Stimulated activated CD4-positive, alpha-beta T cell treated with anti-CD3 and anti-CD28 coated beads, Interleukin-12 subunit alpha, Interleukin-12 subunit beta, amount 100 ng/mL, for 24 hours (primary cell): ENCODE data around the gene ADAMTS17.

Source experiments
- DNase-seq, 2 experiments: peaks; one replicate each; pipeline ENCODE4 v3.0.0-alpha.2; 2020; ENCODE audit warnings: low read depth in 2 of 2

Gene ADAMTS17

GRCh38 chr15:100030586-100031229, 311.1 kb downstream of the ADAMTS17 start:
- DNase-seq, result no peak

GRCh38 chr15:100029868-100030479, 311.8 kb downstream of the ADAMTS17 start:
- DNase-seq, result no peak

GRCh38 chr15:100029045-100029444, 312.7 kb downstream of the ADAMTS17 start:
- no peak for DNase-seq

DNA sequence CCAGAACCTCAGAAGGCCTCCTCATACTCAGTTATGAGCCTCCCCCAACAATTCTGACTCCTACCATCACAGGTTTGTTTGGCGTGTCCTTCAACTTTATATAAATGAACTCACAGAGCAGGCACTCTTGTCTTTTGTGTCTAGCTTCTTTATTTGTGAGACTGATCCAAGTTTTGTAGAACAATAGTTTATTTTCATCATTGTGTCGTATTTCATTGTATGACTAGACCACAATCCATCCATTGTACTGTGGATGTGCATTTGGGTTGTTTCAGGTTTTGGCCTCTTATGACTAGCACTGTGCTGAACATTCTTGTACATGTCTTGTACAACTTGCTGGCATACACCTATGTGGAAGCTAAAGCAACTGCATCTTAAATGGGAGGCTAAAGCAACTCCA, 315.7 kb downstream of the ADAMTS17 start:
- no peak for DNase-seq

- DNase-seq, result no peak
These were observed 319.0 kb downstream of the ADAMTS17 start for GRCh38 chr15:100022806-100023205.

DNA sequence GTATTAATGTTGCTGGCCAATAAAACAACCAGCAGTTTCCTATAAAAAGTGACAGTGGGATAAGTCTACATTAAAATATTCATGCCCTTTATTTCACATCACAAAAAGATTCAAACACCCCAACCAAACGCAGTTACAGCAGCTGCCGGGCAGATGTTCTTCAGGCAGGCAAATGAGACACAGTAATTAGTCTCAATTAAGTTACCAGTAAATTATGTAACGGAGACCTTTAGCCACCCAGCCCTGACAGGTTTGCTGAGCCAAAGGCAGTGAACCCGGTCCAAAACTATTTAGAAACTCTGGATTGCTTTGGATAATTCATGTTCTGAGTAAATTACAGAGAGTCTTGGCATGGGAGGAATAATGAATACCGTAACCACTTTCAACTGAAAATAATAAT, 319.4 kb downstream of the ADAMTS17 start:
- no peak for DNase-seq

GRCh38 chr15:100021653-100022052, 320.1 kb downstream of the ADAMTS17 start:
- DNase-seq, result no peak

DNA sequence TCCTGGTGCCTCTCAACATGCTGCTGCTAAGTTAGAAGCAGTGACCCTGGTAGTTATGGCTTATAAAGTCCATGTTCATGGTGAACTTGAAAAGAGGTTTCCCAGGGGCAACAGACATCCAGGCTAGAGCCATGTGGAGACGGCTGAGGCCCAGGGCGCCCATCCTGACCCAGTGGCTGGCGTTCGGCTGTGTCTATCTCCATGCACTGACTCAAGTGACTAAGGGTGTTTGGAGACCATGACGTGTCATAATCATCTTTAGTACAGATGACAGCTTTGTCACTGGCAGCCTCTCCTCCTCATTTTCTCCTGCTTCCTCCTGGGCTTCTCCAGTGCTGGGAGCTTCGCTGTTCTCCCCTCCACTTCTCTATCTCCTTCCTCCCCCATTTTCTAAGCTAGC, 321.2 kb downstream of the ADAMTS17 start:
- DNase-seq, result no peak

- no peak for DNase-seq
These were observed 321.6 kb downstream of the ADAMTS17 start for GRCh38 chr15:100020189-100020588.

- no peak for DNase-seq
These were observed 322.2 kb downstream of the ADAMTS17 start for GRCh38 chr15:100019601-100020000.

GRCh38 chr15:100018191-100018590, 323.6 kb downstream of the ADAMTS17 start:
- DNase-seq, result no peak

DNA sequence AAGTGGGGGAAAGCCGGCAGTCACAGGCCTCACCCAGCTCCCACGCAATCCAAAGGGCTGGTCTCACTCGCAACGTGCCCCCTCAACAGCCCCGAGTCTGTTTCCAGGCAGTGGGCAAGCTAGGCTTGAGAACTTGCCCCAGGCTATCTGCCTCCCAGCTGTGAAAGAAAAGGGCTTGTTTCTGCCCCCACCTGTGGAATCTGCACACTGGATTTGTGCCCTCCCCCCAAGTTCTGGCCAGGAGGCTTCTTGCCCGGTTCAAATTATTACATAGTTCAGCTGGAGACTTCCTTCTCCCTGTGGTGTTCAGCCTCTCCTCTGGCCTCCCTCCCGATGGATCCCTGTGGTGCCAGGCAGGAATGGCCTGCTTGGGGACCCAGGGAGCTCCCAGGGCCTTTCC, 324.6 kb downstream of the ADAMTS17 start:
- no peak for DNase-seq

- no peak for DNase-seq
These were observed 325.1 kb downstream of the ADAMTS17 start for GRCh38 chr15:100016632-100017031.

DNA sequence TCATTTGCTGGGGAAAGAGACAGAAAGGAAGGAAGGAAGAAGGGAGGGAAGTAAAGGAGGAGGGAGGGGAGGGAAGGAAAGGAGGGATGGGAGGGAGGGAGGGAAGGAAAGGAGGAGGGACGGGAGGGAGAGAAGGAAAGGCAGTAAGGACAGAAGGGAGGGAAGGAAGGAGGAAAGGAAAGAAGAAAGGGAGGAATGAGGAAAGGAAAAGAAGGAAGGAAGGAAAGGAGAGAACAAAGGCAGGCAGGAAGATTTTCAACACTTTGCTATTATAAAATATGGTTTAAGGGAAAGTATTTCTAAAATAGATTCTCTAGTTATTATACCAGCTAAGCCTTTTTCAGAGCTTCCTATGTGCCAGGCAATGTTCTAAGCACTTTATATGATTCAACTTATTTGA, 330.5 kb downstream of the ADAMTS17 start:
- DNase-seq, result no peak

DNA sequence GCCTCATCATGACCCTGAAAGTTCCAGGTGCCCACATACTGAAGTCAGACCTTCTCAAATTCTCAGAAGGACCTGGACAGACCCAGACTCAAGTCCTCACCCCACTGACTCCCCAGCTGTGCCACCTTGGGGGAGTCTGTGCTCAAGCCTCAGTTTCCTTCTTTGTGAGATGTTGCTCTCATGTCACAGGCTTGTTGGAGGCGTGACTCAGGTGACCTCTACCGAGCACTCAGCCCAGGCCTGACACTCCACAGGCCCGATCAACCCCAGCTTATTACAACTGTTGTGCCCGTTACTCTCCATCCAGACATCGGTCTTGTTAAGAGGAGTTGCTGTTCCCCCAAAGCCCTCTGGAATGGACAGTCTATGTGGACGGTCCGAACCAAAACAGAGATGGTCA, 332.4 kb downstream of the ADAMTS17 start:
- DNase-seq, result no peak

- no peak for DNase-seq
These were observed 333.5 kb downstream of the ADAMTS17 start for GRCh38 chr15:100008258-100008657.

GRCh38 chr15:100007609-100008008, 334.2 kb downstream of the ADAMTS17 start:
- no peak for DNase-seq

GRCh38 chr15:100005715-100006114, 336.1 kb downstream of the ADAMTS17 start:
- DNase-seq, result no peak

DNA sequence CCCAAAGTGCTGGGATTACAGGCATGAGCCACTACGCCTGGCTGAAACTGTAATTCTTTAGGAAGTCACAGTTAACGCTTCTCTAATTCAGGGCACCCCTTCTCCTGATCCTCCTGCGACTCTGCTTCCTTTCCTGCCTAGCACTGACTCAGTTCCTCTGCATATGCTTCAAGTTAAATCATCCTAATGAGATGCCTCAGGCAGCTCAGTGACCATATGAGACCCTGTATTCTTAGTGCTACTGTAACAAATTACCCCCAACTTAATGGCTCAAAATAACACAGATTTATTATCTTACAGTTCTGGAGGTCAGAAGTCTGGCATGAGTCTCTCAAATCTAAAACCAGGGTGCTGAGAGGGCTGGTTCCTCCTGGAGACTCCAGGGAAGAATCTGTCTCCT, 336.8 kb downstream of the ADAMTS17 start:
- DNase-seq, result no peak

- DNase-seq, result no peak
These were observed 338.8 kb downstream of the ADAMTS17 start for GRCh38 chr15:100002787-100003536.

DNA sequence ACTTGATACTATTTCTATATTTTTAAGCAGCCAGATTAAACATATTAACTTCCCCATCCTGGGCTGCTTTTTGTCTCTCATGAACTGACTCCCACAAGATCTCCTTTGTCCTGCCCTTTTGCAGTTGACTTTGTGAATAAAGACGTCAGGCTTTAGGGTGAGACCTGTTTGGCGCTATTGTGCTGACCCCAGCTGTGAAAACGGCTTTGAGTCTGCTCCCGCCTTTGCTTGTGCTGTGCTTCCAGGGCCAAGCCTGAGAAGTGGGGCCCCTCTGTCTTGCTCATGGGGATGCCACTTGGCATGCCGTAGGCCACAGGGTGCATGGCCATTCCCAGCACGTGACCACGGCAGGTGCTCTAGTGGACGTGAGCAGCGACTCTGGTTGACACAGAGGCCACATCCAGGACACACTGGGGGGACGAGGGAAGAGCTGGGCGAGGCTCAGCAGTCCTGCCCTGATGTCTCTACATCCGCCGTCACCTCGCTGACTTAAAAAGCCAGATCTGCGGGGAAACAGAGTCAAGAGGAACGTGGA, 339.6 kb downstream of the ADAMTS17 start:
- DNase-seq, result no peak

DNA sequence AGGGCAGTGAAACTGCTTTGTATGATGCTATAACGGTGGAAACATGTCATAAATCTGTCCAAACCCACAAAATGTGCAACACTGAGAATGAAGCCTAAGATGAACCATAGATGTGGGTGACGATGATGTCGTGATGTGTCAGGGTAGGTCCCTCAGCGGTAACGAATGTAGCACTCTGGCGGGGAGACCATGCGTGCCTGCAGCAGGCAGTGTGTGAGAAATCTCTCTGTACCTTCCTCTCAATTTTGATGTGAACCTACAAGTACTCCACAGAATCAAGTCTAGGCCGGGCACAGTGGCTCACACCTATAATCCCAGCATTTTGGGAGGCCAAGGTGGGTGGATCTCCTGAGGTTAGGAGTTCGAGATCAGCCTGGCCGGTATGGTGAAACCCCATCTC, 340.4 kb downstream of the ADAMTS17 start:
- no peak for DNase-seq
